Measurements from ENCODE around the gene EMC7. TPM values are rescaled to one million over a fixed set of nuclear protein-coding genes. Genes with fewer than 3 reads are reported as not detected.

Gene EMC7
- total RNA-seq, 2 donors from 2014 or later = 36.7 to 44.5 TPM

GRCh38 chr15:34085746-34086145 is 15.9 kb downstream of the EMC7 start:
- peaks cover 49% of the 10 kb centered on the region for H3K36me3 Mint-ChIP-seq (ENCODE audit: low read depth)
- H3K4me1 Mint-ChIP-seq = no peaks in the 10 kb centered on the region
- peaks cover 52% of the 10 kb centered on the region for H3K36me3 ChIP-seq (ENCODE audit: control insufficient read depth, insufficient read depth, low read length)
- TF ChIP-seq, protein P1, sequence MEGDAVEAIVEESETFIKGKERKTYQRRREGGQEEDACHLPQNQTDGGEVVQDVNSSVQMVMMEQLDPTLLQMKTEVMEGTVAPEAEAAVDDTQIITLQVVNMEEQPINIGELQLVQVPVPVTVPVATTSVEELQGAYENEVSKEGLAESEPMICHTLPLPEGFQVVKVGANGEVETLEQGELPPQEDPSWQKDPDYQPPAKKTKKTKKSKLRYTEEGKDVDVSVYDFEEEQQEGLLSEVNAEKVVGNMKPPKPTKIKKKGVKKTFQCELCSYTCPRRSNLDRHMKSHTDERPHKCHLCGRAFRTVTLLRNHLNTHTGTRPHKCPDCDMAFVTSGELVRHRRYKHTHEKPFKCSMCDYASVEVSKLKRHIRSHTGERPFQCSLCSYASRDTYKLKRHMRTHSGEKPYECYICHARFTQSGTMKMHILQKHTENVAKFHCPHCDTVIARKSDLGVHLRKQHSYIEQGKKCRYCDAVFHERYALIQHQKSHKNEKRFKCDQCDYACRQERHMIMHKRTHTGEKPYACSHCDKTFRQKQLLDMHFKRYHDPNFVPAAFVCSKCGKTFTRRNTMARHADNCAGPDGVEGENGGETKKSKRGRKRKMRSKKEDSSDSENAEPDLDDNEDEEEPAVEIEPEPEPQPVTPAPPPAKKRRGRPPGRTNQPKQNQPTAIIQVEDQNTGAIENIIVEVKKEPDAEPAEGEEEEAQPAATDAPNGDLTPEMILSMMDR (conservative IDR thresholded peaks at IDR 0.05) = no peak
- no peaks in the 10 kb centered on the region for H3K9me3 ChIP-seq (ENCODE audit: control insufficient read depth, low read length)
- H3K27me3 Mint-ChIP-seq (ENCODE audit: insufficient read depth) = no peaks in the 10 kb centered on the region
- H3K9ac ChIP-seq (ENCODE audit: extremely low read depth, low read length, poor library complexity, severe bottlenecking) = no peak overlapping the region
- WGBS, 2 experiments (ENCODE audit: insufficient coverage in 1 of 2, insufficient read length in 1 of 2) = 94 to 100% methylated on average over 1 to 2 of the region's 2 CpGs
- no peak overlapping the region for H3K4me3 ChIP-seq (ENCODE audit: low read length)
- no peak overlapping the region for H3K27ac ChIP-seq (ENCODE audit: low read depth, low read length)
- no peaks in the 10 kb centered on the region for H3K27me3 ChIP-seq (ENCODE audit: control insufficient read depth, insufficient read depth, low read length, poor library complexity, severe bottlenecking)
- no peaks in the 10 kb centered on the region for H3K9me3 Mint-ChIP-seq
- no peaks in the 10 kb centered on the region for H3K4me1 ChIP-seq (ENCODE audit: control insufficient read depth, insufficient read depth, low read length)
- H3K4me3 Mint-ChIP-seq = no peak overlapping the region
- H3K27ac Mint-ChIP-seq = no peak overlapping the region
- DNase-seq = no peak

GRCh38 chr15:34084086-34084485 is 17.6 kb downstream of the EMC7 start:
- WGBS, 2 experiments (ENCODE audit: insufficient coverage in 1 of 2, insufficient read length in 1 of 2) = 94 to 97% methylated on average over 7 of the region's 7 CpGs
- H3K27ac Mint-ChIP-seq = no peak overlapping the region
- Histone ChIP-seq H3K9ac (ENCODE audit: extremely low read depth, low read length, poor library complexity, severe bottlenecking) (no peak overlapping the region), H3K27ac (ENCODE audit: low read depth, low read length) (no peak overlapping the region), H3K36me3 (ENCODE audit: control insufficient read depth, insufficient read depth, low read length) (peaks cover 38% of the 10 kb centered on the region), H3K4me3 (ENCODE audit: low read length) (no peak overlapping the region), H3K27me3 (ENCODE audit: control insufficient read depth, insufficient read depth, low read length, poor library complexity, severe bottlenecking) (no peaks in the 10 kb centered on the region), H3K4me1 (ENCODE audit: control insufficient read depth, insufficient read depth, low read length) (no peaks in the 10 kb centered on the region), H3K9me3 (ENCODE audit: control insufficient read depth, low read length) (no peaks in the 10 kb centered on the region)
- DNase-seq = no peak
- H3K4me1 Mint-ChIP-seq = no peaks in the 10 kb centered on the region
- H3K4me3 Mint-ChIP-seq = no peak overlapping the region
- no peaks in the 10 kb centered on the region for H3K9me3 Mint-ChIP-seq
- H3K36me3 Mint-ChIP-seq (ENCODE audit: low read depth) = peaks cover 39% of the 10 kb centered on the region
- TF ChIP-seq, protein P1 (conservative IDR thresholded peaks at IDR 0.05) = no peak
- H3K27me3 Mint-ChIP-seq (ENCODE audit: insufficient read depth) = no peaks in the 10 kb centered on the region

- no peak overlapping the region for H3K27ac Mint-ChIP-seq
- H3K27ac ChIP-seq (ENCODE audit: low read depth, low read length) = no peak overlapping the region
- H3K36me3 Mint-ChIP-seq (ENCODE audit: low read depth) = peaks cover 14% of the 10 kb centered on the region
- H3K27me3 ChIP-seq (ENCODE audit: control insufficient read depth, insufficient read depth, low read length, poor library complexity, severe bottlenecking) = no peaks in the 10 kb centered on the region
- H3K4me1 ChIP-seq (ENCODE audit: control insufficient read depth, insufficient read depth, low read length) = no peaks in the 10 kb centered on the region
- no peak for DNase-seq
- no peaks in the 10 kb centered on the region for H3K9me3 ChIP-seq (ENCODE audit: control insufficient read depth, low read length)
- H3K27me3 Mint-ChIP-seq (ENCODE audit: insufficient read depth) = no peaks in the 10 kb centered on the region
- H3K4me3 Mint-ChIP-seq = no peak overlapping the region
- TF ChIP-seq, protein P1 (conservative IDR thresholded peaks at IDR 0.05) = no peak
- H3K9ac ChIP-seq (ENCODE audit: extremely low read depth, low read length, poor library complexity, severe bottlenecking) = no peak overlapping the region
- no peak overlapping the region for H3K4me3 ChIP-seq (ENCODE audit: low read length)
- H3K9me3 Mint-ChIP-seq = no peaks in the 10 kb centered on the region
- H3K4me1 Mint-ChIP-seq = no peaks in the 10 kb centered on the region
- peaks cover 11% of the 10 kb centered on the region for H3K36me3 ChIP-seq (ENCODE audit: control insufficient read depth, insufficient read depth, low read length)
- 93% methylated on average over 4 of the region's 4 CpGs; no CpG with 5 or more reads in 1 of the 2 experiments for WGBS, 2 experiments (ENCODE audit: insufficient coverage in 1 of 2, insufficient read length in 1 of 2)
Measured at GRCh38 chr15:34079904-34080303, 21.8 kb downstream of the EMC7 start.

Data from endodermal cell (in vitro differentiated cells).